GM12878 (cell line): ENCODE data around the gene CDON. TPM values are rescaled to one million over a fixed set of nuclear protein-coding genes. Genes with fewer than 3 reads are reported as not detected.

Experiments used
- ATAC-seq: fragments of 200-7000 bp; cut with Tn5 transposase; 3 replicates; pipeline ENCODE4 v1.9.1; 2020; ENCODE audit warnings: mild to moderate bottlenecking, moderate library complexity
- BruUV-seq: library from RNA; stranded (reverse); fragments of 400-500 nt; replicated peaks from 2 replicates; lab custom pipeline; 2021; lab: Mats Ljungman, UMichigan
- CTCF ChIA-PET: fragments of 300-600 bp; sonication (Branson Sonifier 250); formaldehyde crosslinking; extraction: SDS; loops from one replicate; lab custom pipeline; 2021; ENCODE audit warnings: inconsistent platforms; lab: Yijun Ruan, JAX
- POLR2A ChIA-PET: fragments of 350-600 bp; formaldehyde crosslinking; extraction: SDS; loops from one replicate; lab custom pipeline; 2021; ENCODE audit warnings: inconsistent platforms; lab: Charles Lee
- RAD21 ChIA-PET: fragments of 300-600 bp; sonication (Branson Sonifier 250); formaldehyde crosslinking; loops from one replicate; lab custom pipeline; 2023; ENCODE audit warnings: antibody characterized with exemption; ENCODE audit not compliant: unreplicated experiment; lab: Charles Lee
- SMC1A ChIA-PET: fragments of 300-600 bp; sonication (Branson Sonifier 250); formaldehyde crosslinking; loops from one replicate; lab custom pipeline; 2023; ENCODE audit not compliant: unreplicated experiment, uncharacterized antibody; lab: Charles Lee
- DNase-seq: peaks from one replicate; pipeline ENCODE4 v3.0.0-alpha.2; 2011; ENCODE audit warnings: low read depth, low spot score
- FAIRE-seq: peaks from 3 replicates; lab custom pipeline; 2011; peaks lifted over from hg19 to GRCh38; lab: Jason Lieb, UNC
- H2AFZ ChIP-seq: 2 replicates; pipeline ENCODE4 v1.6.0; 2011; ENCODE audit warnings: low read depth, low read length, control low read depth; ENCODE audit not compliant: control insufficient read depth
- H3K27ac ChIP-seq: 2 replicates; pipeline ENCODE4 v1.5.1; 2011; ENCODE audit warnings: control low read depth; ENCODE audit not compliant: control insufficient read depth, insufficient read depth
- H3K27me3 ChIP-seq, 2 experiments: replicated peaks in 1 of 2; 2 replicates each; pipeline versions ENCODE4 v1.6.0 to v1.6.1; 2011; ENCODE audit warnings: low read length in 1 of 2; ENCODE audit not compliant: control insufficient read depth in 2 of 2, insufficient read depth in 2 of 2
- H3K36me3 ChIP-seq, 2 experiments: 2 replicates each; pipeline ENCODE4 v1.5.1; 2011; ENCODE audit warnings: low read length in 1 of 2; ENCODE audit not compliant: control insufficient read depth in 2 of 2, insufficient read depth in 2 of 2
- H3K4me1 ChIP-seq: 2 replicates; pipeline ENCODE4 v1.6.1; 2011; ENCODE audit warnings: mild to moderate bottlenecking, low read length, moderate library complexity, mixed read lengths; ENCODE audit not compliant: control insufficient read depth, insufficient read depth
- H3K4me2 ChIP-seq: 2 replicates; pipeline ENCODE4 v1.6.0; 2011; ENCODE audit warnings: control low read depth; ENCODE audit not compliant: control insufficient read depth, insufficient read depth
- H3K4me3 ChIP-seq: fragments of 200-600 bp; sonication (generic); 2 replicates; pipeline ENCODE4 v1.5.1; 2016
- H3K79me2 ChIP-seq: 2 replicates; pipeline ENCODE4 v1.6.0; 2011; ENCODE audit warnings: low read length; ENCODE audit not compliant: control insufficient read depth, insufficient read depth
- H3K9ac ChIP-seq: 2 replicates; pipeline ENCODE4 v1.8.0; 2011; ENCODE audit warnings: low read length, control low read depth, mixed read lengths; ENCODE audit not compliant: control insufficient read depth, insufficient read depth
- H3K9me3 ChIP-seq: replicated peaks from 3 replicates; pipeline ENCODE4 v1.5.1; 2011; ENCODE audit warnings: mild to moderate bottlenecking, low read length; ENCODE audit not compliant: control insufficient read depth, insufficient read depth
- H4K20me1 ChIP-seq: 2 replicates; pipeline ENCODE4 v1.6.0; 2011; ENCODE audit not compliant: control insufficient read depth, insufficient read depth
- EP300 ChIP-seq, 2 experiments: fragments of 150-350 bp in 1 of 2; IDR thresholded peaks; 2 replicates each; pipeline ENCODE4 v1.6.1; 2011 to 2012; ENCODE audit warnings: low read depth in 2 of 2, low read length in 2 of 2, borderline replicate concordance in 1 of 2, improper control_type of control experiment in 1 of 2, inconsistent platforms in 1 of 2; ENCODE audit not compliant: control insufficient read depth in 1 of 2
- SIX5 ChIP-seq: IDR thresholded peaks from 2 replicates; pipeline ENCODE4 v1.6.1; 2011; ENCODE audit warnings: mild to moderate bottlenecking, low read depth, low read length, moderate library complexity; ENCODE audit not compliant: severe bottlenecking
- SPI1 ChIP-seq: IDR thresholded peaks from 2 replicates; pipeline ENCODE4 v1.6.1; 2011; ENCODE audit warnings: low read depth, mild to moderate bottlenecking, low read length, moderate library complexity, borderline replicate concordance; ENCODE audit not compliant: insufficient read depth
- WGBS: methylation state at CpG from one replicate; pipeline ENCODE4 v1.1.6; 2016; ENCODE audit warnings: low lambda C conversion rate; ENCODE audit not compliant: insufficient replicate concordance, insufficient coverage; ENCODE audit errors: missing lambda C conversion rate; 5-methylcytosine and 5-hydroxymethylcytosine counted together
- in situ Hi-C: fragments of 300-500 bp; cut with MboI; formaldehyde crosslinking; loops from 9 replicates; pipeline ENCODE4 v1.14.3; 2018; ENCODE audit warnings: mixed read lengths
- intact Hi-C: fragments of 100-400 bp; cut with micrococcal nuclease; formaldehyde crosslinking; loops from one replicate; pipeline ENCODE4 v1.14.2; 2022; ENCODE audit not compliant: unreplicated experiment
- polyA plus RNA-seq, 11 experiments: library from polyadenylated mRNA; depleted of rRNA in 4 of 11; unstranded in 6 of 11; stranded (reverse) in 5 of 11; fragments of >200 nt; fragmentation: Nextera tagmentation in 4 of 11; fragmentation: Illumina TruSeq in 1 of 11; extraction: Ambion mirVana in 4 of 11; extraction: Trizol in 1 of 11; gene quantifications; 1 replicate in 1 of 11; 2 replicates in 10 of 11; pipeline versions ENCODE4 v1.2.1 to v1.2.3, GENCODE V29; 2011 to 2016; ENCODE audit warnings: inconsistent platforms in 2 of 11, missing spikeins in 2 of 11, low read depth in 1 of 11
- total RNA-seq, 4 experiments: library from RNA; depleted of rRNA in 3 of 4; stranded (reverse); fragments of >200 nt in 3 of 4; fragmentation: Illumina TruSeq in 1 of 4; extraction: Trizol in 1 of 4; gene quantifications; 2 replicates each; pipeline versions ENCODE4 v1.2.1 to v1.2.3, GENCODE V29; 2013 to 2021
- TF ChIP-seq, protein P1 (sequence below): IDR thresholded peaks from 2 replicates; pipeline ENCODE4 v1.6.1; 2011; ENCODE audit warnings: low read depth, low read length, improper control_type of control experiment, borderline replicate concordance

CDON gene
- total and polyA plus RNA-seq, 10 of the 15 experiments (the other 5 are each of a cell fraction or from before 2014, with no cell fraction given): 0.07 to 4.2 (median 0.36) TPM

DNA sequence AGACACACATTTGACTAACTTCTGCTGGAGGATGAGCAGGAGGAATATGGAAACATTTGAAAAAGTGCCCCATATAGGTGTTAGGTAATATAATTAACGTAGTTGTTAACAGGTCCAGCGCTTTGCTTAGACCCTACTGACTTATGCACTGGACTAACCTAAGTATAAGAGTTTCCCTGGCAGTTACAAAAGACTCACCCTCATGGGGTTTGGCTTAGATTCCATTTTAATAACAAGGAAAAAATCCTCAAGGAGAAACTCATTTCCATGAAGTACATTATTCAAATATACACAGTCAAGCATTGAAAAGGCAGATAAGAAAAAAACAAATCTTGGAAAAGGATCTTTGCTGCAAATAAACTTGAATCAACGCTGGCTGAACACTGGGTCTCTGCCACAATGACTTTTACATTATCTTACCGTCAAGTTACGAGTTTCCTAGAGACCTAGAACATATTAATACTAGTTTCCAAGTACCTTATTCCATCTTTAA lies 27.7 kb downstream of the CDON start:
- H2AFZ ChIP-seq: no peak overlapping the region
- CTCF ChIA-PET: interaction anchor here (0.9 kb wide), 1 partner anchor 23 kb away, joined by 3 read pairs; no protein-coding TSS in a partner anchor
- POLR2A ChIA-PET: no interaction called here
- TF ChIP-seq SPI1 (no peak), SIX5 (no peak), EP300 (IDR thresholded peaks at IDR 0.05; ENCODE audit: borderline replicate concordance in 1 of 2, control insufficient read depth in 1 of 2, low read depth in 2 of 2, low read length in 2 of 2) (no peak)
- TF ChIP-seq, protein P1, sequence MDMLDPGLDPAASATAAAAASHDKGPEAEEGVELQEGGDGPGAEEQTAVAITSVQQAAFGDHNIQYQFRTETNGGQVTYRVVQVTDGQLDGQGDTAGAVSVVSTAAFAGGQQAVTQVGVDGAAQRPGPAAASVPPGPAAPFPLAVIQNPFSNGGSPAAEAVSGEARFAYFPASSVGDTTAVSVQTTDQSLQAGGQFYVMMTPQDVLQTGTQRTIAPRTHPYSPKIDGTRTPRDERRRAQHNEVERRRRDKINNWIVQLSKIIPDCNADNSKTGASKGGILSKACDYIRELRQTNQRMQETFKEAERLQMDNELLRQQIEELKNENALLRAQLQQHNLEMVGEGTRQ: no peak
- TF ChIP-seq, all 136 proteins: peak for 0
- no peak for ATAC-seq
- H3K27ac ChIP-seq: no peak overlapping the region
- no peaks in the 10 kb centered on the region for H3K9me3 ChIP-seq
- FAIRE-seq: no peak
- no peaks in the 10 kb centered on the region for H3K4me1 ChIP-seq
- 0 out of 4 replicates have a peak, but pooled peaks cover 0 to 3% of the 10 kb centered on the region in 2 experiments for H3K27me3 ChIP-seq
- in situ Hi-C loops: no loop called here
- no peaks in the 10 kb centered on the region for H3K79me2 ChIP-seq
- BruUV-seq: no TSS peak
- no peaks in the 10 kb centered on the region for H4K20me1 ChIP-seq
- DNase-seq: no peak
- ChIA-PET SMC1A (interaction anchor here (0.7 to 1.2 kb wide), 2 partner anchors 9 to 98 kb away, joined by 3 read pairs; no protein-coding TSS in a partner anchor), RAD21 (interaction anchor here (1.2 kb wide), 1 partner anchor 25 kb away, joined by 3 read pairs; no protein-coding TSS in a partner anchor)
- H3K4me2 ChIP-seq: no peak overlapping the region
- H3K36me3 ChIP-seq: no peaks in the 10 kb centered on the region
- intact Hi-C loops: no loop called here
- no peak overlapping the region for H3K9ac ChIP-seq
- no peak overlapping the region for H3K4me3 ChIP-seq
- WGBS: 24% methylated on average over 5 of the region's 5 CpGs
